SK-MEL-5 (cell line): ENCODE measurements around the gene CMIP. TPM values are rescaled to one million over a fixed set of nuclear protein-coding genes. Genes with fewer than 3 reads are reported as not detected.

Source experiments
- DNase-seq: peaks from one replicate; pipeline ENCODE4 v3.0.0-alpha.2; 2016; ENCODE audit warnings: low read depth, low spot score
- in situ Hi-C: cut with HindIII; loops from 2 replicates; pipeline ENCODE4 v1.10.0; 2016; ENCODE audit warnings: low sequenced_read_pairs, high pct_unique_total_duplicates, low pct_unique_long_range_greater_than_20kb
- total RNA-seq: library from RNA; depleted of rRNA; stranded (reverse); fragments of >200 nt; shearing (Covaris generic); gene quantifications from 2 replicates; pipeline ENCODE4 v1.2.3, GENCODE V29; 2014

Gene CMIP
- total RNA-seq, 1 experiment from 2014 or later: 2.0 TPM

DNA sequence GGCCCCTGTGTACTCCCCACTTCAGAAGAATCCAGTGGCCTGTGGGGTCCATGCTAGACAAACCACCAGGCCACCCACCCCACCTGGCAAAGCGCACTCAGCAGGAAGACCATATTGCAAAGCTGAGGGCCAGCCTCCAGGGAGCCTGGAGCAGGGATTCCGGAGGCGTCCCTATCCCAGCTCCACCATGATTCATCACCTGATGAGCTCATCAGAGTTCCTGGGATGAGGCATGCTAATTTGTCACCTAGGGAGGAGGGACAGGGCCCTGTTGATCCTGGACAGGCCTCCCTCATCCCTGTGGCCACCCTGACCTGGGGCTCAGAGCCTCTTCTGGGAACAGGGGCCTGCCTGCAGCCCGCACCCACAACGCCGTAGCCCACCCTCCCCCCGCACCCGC lies 202.9 kb downstream of the CMIP start:
- in situ Hi-C loops: no loop called here
- DNase-seq: no peak

DNA sequence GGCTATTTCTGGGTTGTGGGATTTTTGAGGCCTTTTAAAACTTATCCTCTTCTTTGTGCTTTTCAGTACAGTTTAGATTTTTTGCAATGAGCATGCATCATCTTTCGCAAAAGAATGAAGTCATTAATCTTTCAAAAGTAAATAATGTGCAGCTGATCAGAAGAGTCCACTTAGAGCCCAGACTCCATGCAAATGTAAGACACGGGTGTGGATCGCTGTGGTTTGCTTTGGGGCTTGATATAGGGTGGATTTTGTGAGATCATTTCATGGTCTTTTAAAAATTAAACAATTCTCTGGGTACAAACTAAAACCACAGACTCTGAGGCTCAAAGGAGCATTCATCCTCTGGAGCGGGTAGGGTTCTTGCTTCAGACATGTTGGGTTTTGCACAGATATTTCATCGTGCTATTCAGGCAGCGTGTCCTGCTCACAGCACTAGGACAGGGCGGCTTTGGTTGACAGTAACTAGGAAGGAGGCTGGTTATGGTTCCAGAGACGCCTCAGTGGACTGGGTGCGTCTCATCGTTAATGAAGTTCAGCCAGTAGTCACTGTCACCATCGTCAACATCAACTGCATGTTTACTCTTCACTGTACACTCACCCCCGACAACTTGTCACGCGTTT lies 205.1 kb downstream of the CMIP start:
- DNase-seq: no peak
- in situ Hi-C loops: no loop called here

DNA sequence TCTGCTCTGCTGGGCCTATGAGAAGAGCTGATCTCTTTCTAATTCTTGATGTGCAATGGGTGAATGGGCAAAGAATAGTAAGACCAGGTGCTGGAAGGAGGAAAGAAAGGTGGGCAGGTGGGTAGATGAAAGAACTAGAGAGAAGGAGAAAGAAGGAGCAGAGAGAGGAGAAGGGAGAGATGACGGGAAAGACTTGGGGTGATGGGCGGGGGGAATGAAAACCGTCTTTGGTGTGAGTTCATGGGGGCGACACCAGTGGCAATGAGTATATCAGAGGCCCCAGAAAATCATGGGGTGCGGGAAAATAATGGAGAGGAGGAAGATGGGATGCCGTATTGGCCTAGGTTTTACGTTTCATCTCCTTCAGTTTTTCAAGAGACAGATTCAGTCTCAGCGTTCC lies 205.7 kb downstream of the CMIP start:
- DNase-seq: no peak
- in situ Hi-C loops: no loop called here

DNA sequence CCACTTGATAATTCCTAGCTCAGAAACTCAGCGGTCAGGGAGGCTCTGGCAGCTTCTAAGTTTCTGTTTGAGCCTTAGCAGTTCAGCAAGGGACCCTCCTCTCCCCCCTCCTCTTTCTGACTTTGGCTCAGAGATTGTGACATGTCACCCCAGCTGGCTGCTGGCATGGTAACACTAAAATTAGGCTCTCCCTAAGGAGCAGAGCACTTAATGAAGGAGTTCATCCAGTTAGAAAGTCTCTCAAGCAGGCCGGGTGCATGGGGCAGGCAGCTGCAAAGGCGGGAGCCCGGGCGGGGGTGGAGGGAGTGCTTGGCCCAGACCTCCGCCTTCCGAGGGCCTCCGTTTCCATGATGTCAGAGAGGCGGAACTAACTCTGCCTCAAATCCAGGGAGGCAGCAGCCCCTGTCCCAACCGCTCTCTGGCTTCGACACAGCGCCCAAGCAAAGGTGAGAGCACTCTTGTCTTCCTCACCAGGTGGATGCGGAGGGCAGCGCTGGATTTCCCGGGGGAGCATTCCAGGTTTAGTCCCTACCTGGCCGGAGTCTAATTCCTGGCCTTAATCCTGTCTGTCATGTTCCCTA lies 206.5 kb downstream of the CMIP start:
- no peak for DNase-seq
- in situ Hi-C loops: no loop called here

DNA sequence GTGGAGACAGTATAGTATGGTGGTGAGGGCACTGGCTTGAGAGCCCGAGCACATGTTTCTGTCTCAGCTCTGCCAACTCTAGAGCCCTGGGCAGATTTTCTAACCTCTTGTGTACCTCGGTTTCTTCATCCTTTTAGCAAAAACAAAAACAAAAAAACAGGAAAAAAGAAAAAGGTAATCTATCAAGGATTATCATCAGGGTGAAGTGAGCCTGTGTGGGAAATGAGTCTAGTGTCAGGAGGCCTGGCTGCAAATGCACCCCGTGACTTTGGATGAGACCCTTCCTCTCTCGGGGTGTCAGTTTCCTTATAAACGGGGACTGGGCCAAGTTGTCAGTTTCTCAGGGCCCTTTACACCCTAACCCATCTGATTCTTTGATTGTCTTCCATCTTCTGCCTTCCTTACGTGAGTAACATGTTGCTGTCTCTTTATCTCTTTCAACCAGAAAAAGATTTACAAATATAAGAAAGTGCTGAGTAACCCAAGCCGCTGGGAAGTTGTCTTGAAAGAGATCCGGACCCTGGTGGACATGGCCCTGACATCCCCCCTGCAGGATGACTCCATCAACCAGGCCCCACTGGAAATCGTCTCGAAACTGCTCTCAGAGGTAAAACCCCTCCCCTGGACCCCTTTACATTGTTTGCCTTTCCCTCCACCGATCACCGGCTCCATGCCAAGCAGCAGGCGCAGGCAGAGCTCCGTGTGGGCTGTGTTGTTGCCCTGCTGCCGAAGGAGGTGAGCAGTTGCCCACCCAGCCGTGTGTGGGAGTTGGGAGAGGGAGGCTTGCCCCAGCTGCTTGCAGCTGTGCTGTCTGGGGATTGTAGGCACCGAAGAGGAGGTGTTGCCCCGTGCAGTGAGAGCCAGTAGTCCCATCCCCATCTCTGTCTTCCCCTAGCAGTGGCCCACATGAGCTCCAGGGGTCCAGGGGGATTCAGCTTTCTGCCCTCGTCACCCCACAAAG lies 207.4 kb downstream of the CMIP start:
- in situ Hi-C loops: no loop called here
- DNase-seq: no peak

DNA sequence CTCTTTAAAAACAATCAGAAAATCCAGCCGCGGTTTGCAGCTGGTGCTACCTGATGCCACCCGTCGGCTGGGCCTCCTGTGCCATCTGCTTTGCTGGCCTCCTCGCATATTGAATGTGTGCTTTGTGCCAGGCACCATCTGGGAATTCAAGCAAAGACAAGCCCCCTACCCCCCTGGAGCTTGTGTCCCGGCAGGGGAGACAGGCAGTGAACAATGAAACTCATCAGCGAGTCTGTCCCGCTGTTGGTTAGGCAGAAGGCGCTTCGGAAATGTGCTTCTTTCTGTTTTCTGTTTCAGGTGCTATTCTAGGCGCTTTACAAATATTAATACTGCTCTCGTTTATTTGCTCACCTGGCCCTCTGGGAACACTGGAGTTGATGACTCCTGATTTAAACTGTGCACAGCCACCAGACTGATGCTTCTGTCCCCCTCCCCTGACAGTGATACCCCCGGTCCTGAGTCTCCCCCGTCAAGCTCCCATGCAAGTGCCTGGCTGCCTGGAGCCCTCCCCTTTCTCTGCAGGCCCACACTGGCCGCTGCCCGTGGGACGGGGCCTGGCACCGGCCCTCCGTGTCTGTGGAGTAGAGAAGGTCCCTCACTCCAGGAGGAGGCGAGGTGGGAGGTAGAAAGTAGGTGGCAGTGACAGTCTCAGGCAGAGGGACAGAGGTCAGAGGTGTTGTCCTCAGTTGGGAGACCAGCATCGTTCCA lies 208.3 kb downstream of the CMIP start:
- DNase-seq: no peak
- in situ Hi-C loops: no loop called here

DNA sequence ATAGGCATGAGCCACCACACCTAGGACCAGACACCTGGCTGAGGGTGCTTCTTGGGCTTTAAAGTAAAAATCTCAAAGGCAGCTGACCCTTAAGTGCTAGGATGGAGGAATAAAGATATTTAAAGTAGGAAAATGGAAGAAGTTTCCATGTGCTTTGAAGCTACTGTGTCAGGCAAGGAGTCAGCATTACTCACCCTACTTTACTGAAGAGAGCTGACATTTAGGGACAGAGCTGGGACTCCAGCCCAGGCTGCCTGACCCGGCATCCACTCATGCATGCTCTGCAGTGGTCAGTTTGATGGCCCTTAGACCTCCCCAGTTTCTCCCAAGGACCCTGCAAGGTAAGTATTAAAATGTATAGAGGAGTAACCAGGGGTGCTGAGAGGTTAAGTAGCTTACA lies 209.7 kb downstream of the CMIP start:
- in situ Hi-C loops: no loop called here
- DNase-seq: no peak

DNA sequence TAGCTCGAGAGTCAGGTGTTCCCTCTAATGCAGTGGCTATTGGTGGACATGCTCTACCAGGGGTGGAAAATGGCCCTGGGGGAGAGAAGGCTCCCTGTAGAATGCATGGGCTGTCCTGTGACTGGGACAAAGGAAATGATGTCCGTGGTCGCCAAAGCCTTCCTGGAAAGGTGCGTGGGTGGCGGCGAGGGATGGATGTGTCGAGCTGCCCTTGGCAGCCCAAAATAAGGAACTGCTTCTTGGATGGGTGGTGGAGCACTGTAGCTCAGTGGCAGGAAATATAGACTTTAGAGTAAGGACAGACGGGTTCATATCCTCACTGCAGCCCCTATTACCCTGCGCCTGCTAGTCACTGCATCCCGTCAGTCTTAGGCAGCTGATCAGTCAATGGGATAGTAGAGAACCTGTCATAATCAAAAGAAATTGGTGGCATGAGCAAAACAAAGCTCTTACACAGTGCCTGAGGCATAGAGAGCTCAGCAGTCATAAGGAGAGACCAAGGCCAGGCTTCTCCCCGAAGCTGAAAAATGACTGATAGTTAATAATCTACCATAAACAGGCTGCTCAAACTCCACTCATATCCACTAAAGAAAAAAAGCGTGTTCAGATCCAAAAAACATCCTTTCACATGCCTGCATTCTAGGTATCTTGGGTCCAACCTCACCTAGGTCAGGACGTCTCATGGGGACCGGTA lies 211.0 kb downstream of the CMIP start:
- in situ Hi-C loops: no loop called here
- no peak for DNase-seq

DNA sequence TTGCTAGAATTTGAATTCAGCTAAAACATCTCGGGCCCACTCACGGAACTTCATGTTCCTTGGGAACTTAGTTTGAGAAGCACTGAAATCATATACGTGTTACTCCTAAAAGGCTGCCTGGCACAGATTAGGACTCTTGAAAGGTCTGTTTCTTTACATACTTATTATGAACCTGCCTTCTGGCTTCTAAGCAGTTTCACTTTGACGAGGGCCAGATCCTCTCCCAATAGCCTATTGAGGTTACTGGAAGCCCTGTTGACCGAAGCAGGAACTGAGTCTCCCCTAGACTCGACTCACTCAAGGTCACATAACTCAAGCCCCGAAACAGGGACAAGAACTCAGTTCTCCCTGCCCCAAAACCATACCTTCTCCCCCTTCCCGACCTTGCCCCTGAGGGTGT lies 212.6 kb downstream of the CMIP start:
- in situ Hi-C loops: no loop called here
- DNase-seq: no peak

DNA sequence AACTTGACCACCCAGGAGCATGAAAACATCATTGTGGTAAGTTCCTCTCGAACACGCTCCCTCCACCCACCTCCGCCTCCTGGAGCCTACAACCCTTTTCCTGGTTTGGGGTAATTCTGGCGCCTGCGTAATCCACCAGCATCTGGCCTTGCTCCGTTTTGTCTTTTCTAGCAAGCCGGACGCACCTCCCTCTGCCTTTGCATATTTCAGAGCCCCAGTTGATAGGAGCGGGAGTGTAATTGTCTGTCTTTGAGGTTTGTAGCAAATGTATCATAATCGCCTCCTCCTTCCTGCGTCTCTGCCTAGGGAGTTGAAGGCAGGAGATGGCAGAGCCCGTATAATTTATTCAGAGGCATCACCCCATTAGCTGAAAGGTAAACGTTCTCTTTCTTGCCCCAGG lies 213.2 kb downstream of the CMIP start:
- in situ Hi-C loops: no loop called here
- DNase-seq: no peak

DNA sequence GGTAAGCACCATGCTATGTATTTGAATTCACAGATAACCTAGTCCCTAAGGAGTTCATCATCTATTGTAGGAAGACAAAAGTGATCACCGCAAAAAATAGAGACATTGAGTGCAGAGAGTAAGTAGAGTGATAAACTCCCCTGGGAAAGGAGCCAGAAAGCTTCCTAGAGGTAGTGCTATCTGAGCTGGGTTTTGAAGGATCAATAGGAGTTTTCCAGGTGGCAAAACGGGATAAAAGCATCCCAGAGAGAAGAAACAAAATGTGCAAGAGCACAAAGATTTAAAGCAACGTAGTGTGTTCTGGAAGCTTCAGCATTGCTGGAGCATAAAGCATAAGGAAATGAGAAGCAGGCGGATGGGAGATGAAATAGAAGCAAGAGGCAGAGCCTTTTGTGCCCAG lies 213.8 kb downstream of the CMIP start:
- in situ Hi-C loops: no loop called here
- DNase-seq: no peak

DNA sequence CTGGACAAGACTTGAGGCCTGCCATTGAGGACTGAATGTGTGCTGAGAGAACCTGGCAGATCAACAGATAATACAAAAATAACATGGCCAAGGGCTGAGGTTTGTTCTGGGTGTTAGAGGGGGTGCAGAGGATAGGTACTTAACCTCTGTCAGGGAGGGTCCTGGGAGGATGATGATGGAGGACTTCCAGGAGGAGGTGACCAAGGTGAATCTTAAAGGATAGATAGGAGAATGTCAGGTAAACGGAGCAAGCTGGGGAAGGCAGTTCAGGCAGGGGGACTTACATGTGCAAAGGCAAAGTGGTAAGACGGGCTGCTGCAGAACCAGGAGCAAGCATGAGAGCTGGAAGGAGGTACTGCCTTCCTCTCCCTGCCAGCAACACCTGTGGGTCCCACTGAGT lies 214.6 kb downstream of the CMIP start:
- no peak for DNase-seq

DNA sequence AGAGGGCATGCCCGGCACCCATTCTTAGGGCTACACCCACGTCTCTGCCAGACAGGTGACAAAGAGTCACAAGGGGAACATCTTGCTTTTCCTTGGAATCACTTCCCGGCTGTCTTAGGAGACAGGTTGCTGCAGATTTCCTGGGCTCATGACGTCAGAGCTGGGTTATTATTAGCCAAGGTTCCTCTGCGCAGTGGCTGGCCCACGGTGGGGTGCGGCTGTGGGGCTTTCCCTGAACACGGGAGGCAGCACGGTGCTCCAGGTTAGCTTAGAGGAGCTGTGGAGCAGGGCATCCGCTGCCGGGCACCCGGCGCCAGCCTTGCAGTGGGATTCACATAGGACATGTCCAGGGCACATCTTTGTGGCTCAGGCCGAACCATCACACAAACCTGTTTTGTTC lies 216.5 kb downstream of the CMIP start:
- in situ Hi-C loops: no loop called here

More for the DNA sequence above, 214.6 kb downstream of the CMIP start:
- in situ Hi-C loops: no loop called here

DNA sequence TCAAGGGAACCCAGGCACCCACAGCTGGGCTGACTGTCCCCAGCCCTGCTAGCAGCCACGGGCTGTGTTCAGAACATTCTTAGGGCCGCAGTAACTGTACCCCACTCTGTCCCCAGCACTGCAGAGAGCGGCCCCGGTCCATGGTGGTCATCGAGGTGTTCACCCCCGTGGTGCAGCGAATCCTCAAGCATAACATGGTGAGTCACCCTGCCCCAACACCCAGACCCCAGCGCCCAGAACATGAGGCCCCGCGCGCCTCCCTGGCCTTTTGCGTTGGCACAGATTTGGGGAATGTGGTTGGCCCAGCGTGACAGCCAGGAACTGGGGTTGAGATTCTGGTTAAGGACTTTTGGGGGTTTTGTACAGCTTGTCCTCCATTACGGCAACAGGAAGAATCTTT lies 219.5 kb downstream of the CMIP start:
- in situ Hi-C loops: no loop called here

More for the DNA sequence above, 216.5 kb downstream of the CMIP start:
- DNase-seq: no peak

DNA sequence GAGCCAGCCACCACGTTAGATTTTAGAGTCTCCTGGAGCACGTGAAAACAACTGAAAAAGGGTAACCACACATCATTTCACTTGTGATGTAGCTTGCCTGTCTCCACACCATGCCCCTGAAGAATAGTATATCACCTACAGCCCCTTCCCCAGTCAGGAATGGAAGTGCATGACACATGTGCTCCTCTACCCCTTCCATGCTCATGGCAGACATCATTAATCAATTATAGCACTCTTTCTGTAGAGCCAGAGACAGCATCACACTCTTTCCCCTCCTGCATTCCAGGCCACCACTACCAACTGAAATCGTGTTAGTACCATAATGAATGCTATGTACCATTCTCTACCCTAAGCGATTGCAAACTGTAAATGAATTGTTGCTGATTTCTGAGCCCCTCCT lies 221.0 kb downstream of the CMIP start:
- in situ Hi-C loops: no loop called here

More for the DNA sequence above, 219.5 kb downstream of the CMIP start:
- no peak for DNase-seq

DNA sequence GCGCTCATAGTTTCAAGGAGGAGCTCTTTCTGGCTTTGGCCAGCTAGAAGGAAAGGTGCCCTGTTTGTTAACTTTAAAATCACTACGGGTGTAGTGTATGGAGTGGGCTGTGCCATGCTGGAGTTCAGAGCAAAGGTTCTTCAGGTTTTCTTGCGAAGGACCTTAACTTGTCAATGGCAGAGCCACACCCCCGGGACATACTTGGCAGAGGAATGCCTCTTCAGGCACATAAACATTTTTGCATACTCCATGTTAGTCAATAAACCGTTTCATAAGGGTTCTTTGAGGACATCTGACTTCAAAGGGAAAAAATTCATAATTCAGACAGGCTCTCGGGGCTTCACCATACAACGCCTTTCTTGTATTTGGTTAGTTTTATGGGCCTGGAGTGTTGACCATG lies 221.5 kb downstream of the CMIP start:
- in situ Hi-C loops: no loop called here
- no peak for DNase-seq

More for the DNA sequence above, 221.0 kb downstream of the CMIP start:
- DNase-seq: no peak

DNA sequence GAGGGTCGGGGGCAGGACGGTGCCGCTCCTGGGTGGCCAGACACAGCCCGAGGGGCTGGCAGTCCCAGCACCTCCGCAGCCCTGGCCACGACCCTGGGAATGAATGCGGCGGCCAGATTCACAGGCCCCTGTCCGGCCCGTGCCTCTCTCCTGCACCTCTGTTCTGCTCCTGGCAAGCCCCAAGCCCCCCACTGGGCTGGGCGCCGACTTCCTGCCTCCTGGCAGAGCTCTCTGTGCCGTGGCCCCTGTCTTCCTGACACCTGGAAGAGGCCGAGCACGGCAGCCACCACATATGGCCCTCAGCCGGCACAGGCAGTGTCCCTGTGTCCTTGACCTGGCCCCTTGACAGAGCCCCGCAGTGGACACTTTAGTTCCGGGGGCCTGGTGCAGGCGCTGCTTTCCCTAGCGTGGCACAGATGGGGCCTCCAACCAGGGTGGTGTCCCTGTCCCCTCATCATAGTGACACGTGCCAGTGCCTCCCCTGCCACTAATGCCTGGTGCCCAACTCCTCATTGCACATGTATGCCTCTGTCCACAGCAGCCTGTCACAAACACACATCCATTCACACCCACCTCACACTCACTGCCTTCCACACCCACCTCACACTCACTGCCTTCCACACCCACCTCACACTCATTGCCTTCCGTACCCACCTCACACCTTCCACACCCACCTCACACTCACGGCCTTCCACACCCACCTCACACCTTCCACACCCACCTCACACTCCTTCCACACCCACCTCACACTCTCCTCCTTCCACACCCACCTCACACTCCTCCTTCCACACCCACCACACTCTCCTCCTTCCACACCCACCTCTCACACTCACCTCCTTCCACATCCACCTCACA lies 223.9 kb downstream of the CMIP start:
- no peak for DNase-seq

More for the DNA sequence above, 223.9 kb downstream of the CMIP start:
- in situ Hi-C loops: no loop called here
